Placental epithelial cell (primary cell): Measurements from ENCODE around the gene TRMT112. TPM values are rescaled to one million over a fixed set of nuclear protein-coding genes. Genes with fewer than 3 reads are reported as not detected.

ENCODE experiments used
- small RNA-seq: library from RNA; depleted of rRNA; stranded (forward); fragments of <200 nt; gene quantifications from one replicate; pipeline ENCODE3, GENCODE V24; 2012
- total RNA-seq: library from RNA; depleted of rRNA; stranded (reverse); fragments of >200 nt; gene quantifications from 2 replicates; pipeline ENCODE4 v1.2.3, GENCODE V29; 2012

Gene TRMT112
- 190 and 216 TPM in 2 replicates for total RNA-seq

GRCh38 chr11:64317325-64317960 is at the start of gene TRMT112:
TSS of gene TRMT112 (minus strand) at chr11:64317559. CDS start at chr11:64317526, 33 bp downstream.

GRCh38 chr11:64358907-64359711 is 41.8 kb upstream of the TRMT112 start, which contains the start of gene RPS6KA4:
TSS of gene RPS6KA4 (plus strand) at chr11:64359162. CDS start at chr11:64359236, 74 bp downstream.

GRCh38 chr11:64339754-64340408 is 22.5 kb upstream of the TRMT112 start, which contains the start of gene CCDC88B:
TSS of gene CCDC88B (plus strand) at chr11:64340204. CDS start at chr11:64340267, 63 bp downstream.

GRCh38 chr11:64317961-64318765 is 804 bp upstream of the TRMT112 start, which contains the start of gene PRDX5:
TSS of gene PRDX5 (plus strand) at chr11:64318121. CDS start at chr11:64318216, 95 bp downstream.

GRCh38 chr11:64305075-64305690 is 12.2 kb downstream of the TRMT112 start, which contains the start of gene ESRRA:
TSS of gene ESRRA (plus strand) at chr11:64305524. CDS start at chr11:64307180, 1,656 bp downstream.

GRCh38 chr11:64299847-64300648 is 17.3 kb downstream of the TRMT112 start, which contains the start of gene CATSPERZ:
TSS of gene CATSPERZ (plus strand) at chr11:64300358. CDS start at chr11:64300411, 53 bp downstream.

GRCh38 chr11:64291262-64291751 is 26.1 kb downstream of the TRMT112 start, which contains the start of gene KCNK4:
TSS of gene KCNK4 (plus strand) at chr11:64291302. CDS start at chr11:64293019, 1,717 bp downstream.

GRCh38 chr11:64284962-64285884 is 32.1 kb downstream of the TRMT112 start, which contains the start of gene GPR137:
TSS of gene GPR137 (plus strand) at chr11:64285848. CDS start at chr11:64286525, 677 bp downstream.

GRCh38 chr11:64284048-64284961 is 33.1 kb downstream of the TRMT112 start, which contains the start of gene BAD:
TSS of gene BAD (minus strand) at chr11:64284665. CDS start at chr11:64284368, 297 bp downstream.

Small RNA genes lying within 50 kb of the gene (small RNA-seq; reads per million reads assigned to genes)
- not detected for gene MIR7155
- gene RF00019 = not detected

Other genes with a start within 250 kb of the TRMT112 start
- gene MACROD1, start 151.4 kb downstream of the TRMT112 start, total RNA-seq = 7.2 and 19.6 TPM in 2 replicates
- 57.3 and 97.9 TPM in 2 replicates for gene STIP1, start 131.4 kb downstream of the TRMT112 start, total RNA-seq
- 0.39 and 0.43 TPM in 2 replicates for gene FERMT3, start 110.8 kb downstream of the TRMT112 start, total RNA-seq
- gene TRPT1, start 91.4 kb downstream of the TRMT112 start, total RNA-seq = 31.4 and 36.7 TPM in 2 replicates
- gene NUDT22, start 91.3 kb downstream of the TRMT112 start, total RNA-seq = 42.0 and 67.0 TPM in 2 replicates
- gene DNAJC4, start 87.0 kb downstream of the TRMT112 start, total RNA-seq = 10.0 and 34.9 TPM in 2 replicates
- gene VEGFB, start 83.0 kb downstream of the TRMT112 start, total RNA-seq = 18.1 and 19.2 TPM in 2 replicates
- 25.8 and 70.3 TPM in 2 replicates for gene FKBP2, start 76.5 kb downstream of the TRMT112 start, total RNA-seq
- 118 and 386 TPM in 2 replicates for gene PPP1R14B, start 70.6 kb downstream of the TRMT112 start, total RNA-seq
- 34.9 and 60.6 TPM in 2 replicates for gene PLCB3, start 66.0 kb downstream of the TRMT112 start, total RNA-seq
- 68.3 and 93.5 TPM in 2 replicates for gene BAD, start 32.9 kb downstream of the TRMT112 start, total RNA-seq
- gene GPR137, start 31.7 kb downstream of the TRMT112 start, total RNA-seq = 19.2 and 20.0 TPM in 2 replicates
- under 0.01 TPM in 1 of 2 replicates, not detected in the other for gene KCNK4, start 26.3 kb downstream of the TRMT112 start, total RNA-seq
- gene CATSPERZ, start 17.2 kb downstream of the TRMT112 start, total RNA-seq = not detected in 2 replicates
- gene ESRRA, start 12.0 kb downstream of the TRMT112 start, total RNA-seq = 23.9 and 42.8 TPM in 2 replicates
- 191 and 275 TPM in 2 replicates for gene PRDX5, start 562 bp upstream of the TRMT112 start, total RNA-seq
- 1.2 and 2.4 TPM in 2 replicates for gene CCDC88B, start 22.6 kb upstream of the TRMT112 start, total RNA-seq
- 56.9 and 152 TPM in 2 replicates for gene RPS6KA4, start 41.6 kb upstream of the TRMT112 start, total RNA-seq
- not detected in 2 replicates for gene SLC22A11, start 238.4 kb upstream of the TRMT112 start, total RNA-seq